HG03159 (cell line): ENCODE measurements around the gene MRGPRF.

Experiments used
- ATAC-seq: cut with Tn5 transposase; IDR thresholded peaks from one replicate; pipeline ENCODE4 v1.9.1; 2021; ENCODE audit warnings: mild to moderate bottlenecking, moderate library complexity; ENCODE audit not compliant: unreplicated experiment

MRGPRF gene

GRCh38 chr11:69030301-69030700 is 17.3 kb upstream of the MRGPRF start:
- ATAC-seq: no peak

GRCh38 chr11:69027704-69028372 is 14.8 kb upstream of the MRGPRF start:
- ATAC-seq: no peak

DNA sequence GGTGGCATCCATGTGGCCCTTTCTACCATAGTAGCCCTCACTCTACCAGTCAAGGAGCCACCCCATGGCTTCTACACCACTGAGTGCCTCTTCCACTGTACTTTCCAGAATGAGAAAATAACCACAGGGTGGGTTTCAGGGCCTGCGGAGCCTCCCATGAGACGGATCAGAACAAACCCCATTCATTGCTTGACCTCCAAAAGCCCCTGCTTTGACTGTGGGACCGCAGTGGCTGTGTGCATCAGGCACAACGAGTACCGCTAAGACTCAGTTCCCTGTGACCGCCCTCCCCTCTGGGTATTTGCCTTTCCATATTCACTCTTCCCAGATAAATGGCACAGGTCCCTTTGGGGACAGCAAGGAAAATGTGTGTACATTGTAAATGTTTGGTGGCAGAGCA is 11.5 kb upstream of the MRGPRF start:
- ATAC-seq: no peak

GRCh38 chr11:69022260-69022659 is 9.2 kb upstream of the MRGPRF start:
- no peak for ATAC-seq

GRCh38 chr11:69018924-69019323 is 5.9 kb upstream of the MRGPRF start:
- no peak for ATAC-seq

DNA sequence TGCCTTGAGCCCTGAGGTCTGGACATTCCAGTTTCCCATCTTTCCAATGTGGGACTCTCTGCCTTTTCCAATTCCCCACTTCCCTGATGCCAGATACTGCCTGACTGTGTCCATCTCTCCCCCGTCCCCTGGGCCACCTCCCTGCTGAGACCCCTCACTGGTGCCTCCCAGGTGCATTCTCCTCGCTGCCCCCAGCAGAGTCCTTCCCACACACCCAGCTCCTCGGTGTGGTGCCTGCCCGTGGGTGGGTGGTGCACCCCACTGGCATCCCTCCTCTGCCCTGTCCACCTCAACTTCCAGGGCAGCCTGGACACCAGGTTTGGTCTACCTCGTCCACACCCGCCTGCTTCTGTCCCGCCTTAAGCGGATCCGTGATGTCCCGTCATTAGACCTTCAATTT is 4.9 kb upstream of the MRGPRF start:
- ATAC-seq: no peak

GRCh38 chr11:69014898-69015549 is 2.0 kb upstream of the MRGPRF start:
- ATAC-seq: no peak

DNA sequence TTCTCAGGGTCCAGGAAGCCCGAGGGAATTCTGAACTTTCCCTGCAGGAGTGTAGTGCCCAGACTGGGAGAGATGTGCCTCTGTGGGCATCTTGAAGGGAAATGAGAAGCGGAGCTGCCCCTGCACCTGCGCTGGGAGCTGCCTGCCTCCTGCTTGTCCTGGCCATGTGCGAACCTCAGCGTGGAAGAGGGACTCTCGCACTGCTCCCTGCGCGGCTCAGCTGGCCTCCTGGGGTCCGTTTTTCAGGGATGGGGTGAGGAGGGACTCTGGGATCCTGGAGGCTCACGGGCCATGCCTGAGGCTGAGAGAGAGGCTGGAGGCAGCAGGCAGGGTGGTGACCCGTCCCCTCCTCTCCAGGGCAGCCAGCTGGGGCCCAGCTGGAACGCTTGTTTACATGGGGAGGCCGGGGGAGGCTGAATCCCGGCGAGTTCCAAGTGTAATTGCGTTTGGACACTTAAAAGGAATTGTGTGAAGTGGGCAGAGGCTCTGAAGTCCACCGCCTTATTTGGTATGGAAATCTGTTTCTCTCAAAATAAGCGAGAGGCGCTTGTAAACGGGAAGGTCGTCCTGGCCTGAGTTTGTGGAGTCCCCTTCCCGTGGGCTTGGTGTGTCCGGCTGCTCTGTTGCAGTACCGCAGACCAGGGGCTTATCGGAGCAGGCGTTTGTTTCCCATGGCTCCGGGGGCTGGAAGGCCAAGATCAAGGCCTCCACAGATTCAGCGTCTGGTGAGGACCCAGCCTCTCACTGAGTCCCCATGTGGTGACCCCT is 1.2 kb upstream of the MRGPRF start:
- ATAC-seq: no peak

DNA sequence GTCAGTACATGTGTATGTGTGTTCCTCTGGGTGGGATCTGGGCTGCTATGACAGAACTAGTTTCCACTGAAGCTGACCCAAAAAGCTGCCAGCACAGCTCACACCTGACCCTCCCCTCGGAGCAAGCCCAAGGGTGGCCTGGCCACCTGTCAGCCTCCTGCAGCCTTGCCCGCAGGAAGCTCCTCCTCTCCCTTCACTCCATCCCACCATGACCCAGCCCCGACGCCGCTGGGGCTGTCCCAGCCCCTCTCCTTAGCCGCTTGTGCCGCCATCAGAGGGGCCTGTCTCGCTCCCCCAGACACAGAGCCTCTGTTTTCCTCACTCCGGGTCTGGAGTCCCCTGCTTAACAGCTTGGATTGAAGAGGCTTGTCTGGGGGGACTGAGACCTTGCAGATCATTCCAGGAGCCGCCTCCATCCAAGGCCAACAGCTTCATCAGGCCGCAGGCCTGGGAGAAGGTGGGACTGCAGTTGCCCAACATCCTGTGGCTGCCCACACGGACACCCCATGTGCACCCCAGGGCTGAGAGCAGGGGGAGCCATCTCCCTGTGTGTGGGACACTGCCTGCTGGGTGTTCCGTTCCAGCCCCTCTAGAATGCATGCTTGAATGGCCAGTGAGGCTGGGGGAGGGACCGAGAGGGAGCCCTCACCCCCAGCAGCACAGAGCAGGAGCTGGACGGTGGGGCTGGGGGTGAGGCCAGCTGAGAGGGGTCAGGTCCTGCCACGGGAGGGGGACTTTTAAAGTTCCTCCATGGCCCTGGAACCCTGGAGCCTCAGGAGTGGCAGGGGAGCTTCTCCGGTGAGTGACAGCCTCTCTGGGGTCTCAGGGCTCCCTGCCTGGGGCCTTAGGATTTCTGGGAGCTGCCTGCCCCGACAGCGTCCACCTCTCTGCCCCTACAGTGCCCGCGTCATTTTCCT is 696 bp downstream of the MRGPRF start:
- no peak for ATAC-seq

- ATAC-seq: no peak
These were observed 1.4 kb downstream of the MRGPRF start for GRCh38 chr11:69011624-69012091.

DNA sequence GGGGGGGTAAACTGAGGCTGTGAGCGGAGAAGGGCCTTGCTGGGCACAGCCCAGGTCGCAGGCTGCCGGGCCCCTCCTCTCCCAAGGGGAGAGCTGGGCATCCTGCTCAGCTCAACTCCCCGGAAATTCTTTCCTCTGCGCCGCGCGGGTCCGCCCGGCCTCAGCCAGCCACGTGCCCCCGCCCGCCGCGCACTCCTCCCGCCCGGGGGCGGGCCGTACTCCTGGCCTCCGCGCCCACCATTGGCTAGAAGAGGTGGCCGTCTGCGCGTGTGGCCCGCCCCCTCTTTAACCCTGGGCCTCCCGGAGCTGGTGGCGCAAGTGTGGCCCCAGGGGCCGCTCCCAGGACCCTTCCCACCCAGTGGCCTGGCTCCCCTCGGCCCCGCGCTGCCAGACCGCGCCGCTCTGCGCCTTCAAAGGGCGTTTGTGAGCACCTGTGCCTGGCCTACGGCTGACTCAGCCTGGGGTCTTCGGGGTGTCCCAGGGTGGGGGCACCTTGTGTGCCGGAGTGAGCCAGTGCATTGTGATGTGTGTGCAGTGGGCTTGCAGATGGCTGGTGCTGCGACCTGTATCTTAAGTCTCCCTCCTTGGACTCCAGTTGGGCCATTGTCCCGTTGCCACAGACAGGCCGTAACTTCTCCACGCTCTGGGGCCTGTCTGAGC is 2.0 kb downstream of the MRGPRF start:
- ATAC-seq: no peak

- ATAC-seq: no peak
These were observed 2.6 kb downstream of the MRGPRF start for GRCh38 chr11:69010361-69010891.

DNA sequence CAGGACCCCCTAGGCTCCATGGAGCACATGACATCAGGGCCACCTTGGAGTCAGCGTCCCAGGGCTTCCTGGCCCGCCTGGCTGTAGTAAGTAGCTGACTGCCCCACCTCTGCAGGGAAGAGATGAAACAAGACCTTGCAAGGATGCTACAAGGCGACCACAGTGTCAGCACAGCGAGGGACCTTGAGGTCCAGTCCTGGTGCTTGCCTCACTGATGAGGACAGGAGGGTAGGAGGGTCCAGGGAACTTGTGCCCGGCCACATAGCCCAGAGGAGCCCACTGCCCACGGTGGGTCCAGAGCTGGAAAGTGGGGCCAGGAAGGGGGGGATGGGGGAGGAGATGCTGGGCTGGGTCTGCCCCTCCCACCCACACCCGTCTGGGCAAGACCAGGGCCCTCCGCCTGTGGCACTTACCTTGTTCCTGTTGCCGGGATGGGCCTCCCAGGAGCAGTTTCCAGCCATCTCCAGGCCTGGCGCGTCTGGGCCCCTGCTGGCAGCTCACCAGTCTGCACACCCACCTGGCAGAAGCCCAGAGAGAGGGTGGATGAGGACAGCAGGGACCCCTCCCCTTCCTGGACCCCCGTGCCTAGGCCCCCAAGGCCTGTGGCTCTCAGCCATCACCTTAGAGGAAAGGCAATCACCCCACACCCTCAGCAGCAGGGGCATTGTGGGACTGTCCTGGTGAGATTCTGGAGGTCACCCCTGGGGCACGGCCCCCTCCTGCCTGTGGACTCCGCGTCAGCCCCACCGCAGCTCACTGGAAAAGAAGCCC is 3.4 kb downstream of the MRGPRF start:
- ATAC-seq: no peak

GRCh38 chr11:69008737-69009440 is 4.2 kb downstream of the MRGPRF start:
- ATAC-seq: no peak

DNA sequence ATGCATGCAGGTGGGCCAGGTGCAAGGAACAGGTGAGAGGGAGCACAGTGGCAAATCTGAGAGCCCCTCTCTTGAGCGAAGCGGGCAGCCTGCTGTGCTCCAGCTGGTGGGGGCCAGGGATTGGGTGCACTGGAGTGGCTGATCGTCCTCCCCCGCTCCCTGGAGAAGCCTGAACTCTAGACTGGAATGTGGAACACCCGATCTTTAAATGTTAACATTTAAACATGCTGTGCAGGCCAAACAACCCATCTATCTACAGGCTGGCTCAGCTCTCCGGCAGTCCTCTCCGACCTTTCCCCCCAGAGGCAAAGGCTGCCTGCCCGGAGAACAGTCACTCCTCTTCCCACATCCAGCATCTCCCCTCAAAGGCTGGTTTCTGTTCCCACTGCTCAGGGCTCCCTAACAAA is 5.1 kb downstream of the MRGPRF start:
- ATAC-seq: no peak

DNA sequence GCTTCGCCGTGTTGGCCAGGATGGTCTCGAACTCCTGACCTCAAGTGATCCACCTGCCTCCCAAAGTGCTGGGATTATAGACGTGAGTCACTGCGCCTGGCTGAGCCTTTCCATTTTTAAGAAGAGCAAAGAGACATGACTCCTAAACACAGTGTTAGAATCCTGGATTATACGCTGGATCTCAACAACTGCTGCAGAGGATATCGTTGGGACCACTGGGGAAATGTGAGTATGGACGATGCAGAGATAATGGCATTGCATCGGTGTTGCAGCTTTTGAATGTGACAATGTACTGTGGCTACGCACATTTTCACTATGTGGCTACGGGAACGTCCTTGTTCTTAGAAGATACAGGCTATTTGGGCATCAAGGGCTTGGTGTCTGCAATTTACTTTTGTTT is 6.2 kb downstream of the MRGPRF start:
- ATAC-seq: no peak

GRCh38 chr11:69005631-69006368 is 7.2 kb downstream of the MRGPRF start:
- ATAC-seq: no peak

DNA sequence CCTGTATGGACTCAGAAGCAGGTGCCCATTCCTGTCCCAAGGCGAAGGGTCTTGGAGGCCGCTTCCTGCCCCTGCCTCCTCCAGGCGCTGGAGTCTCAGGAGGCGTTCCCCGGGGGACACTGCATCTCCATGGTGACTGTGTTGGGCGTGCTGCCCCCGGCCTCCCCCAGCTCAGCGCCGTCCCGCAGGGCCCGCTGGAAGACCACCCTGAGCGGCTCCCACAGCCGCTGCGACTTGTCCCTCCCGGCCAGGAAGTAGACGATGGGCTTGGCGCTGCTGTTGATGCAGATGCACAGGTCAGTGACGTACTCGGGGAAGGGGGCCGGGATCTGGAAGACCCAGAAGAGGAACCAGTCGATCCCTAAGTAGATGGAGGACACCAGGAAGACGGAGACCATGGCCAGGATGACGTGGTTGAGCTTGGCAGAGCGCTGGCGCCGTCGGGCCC is 7.8 kb downstream of the MRGPRF start:
- ATAC-seq: no peak
